CD14-positive monocyte (primary cell): ENCODE data around the gene AGXT. TPM values are rescaled to one million over a fixed set of nuclear protein-coding genes. Genes with fewer than 3 reads are reported as not detected.

Source experiments
- DNase-seq, 3 donors: peaks; one replicate each; pipeline ENCODE4 v3.0.0-alpha.2; 2011 to 2022
- H2AFZ ChIP-seq: 2 replicates; pipeline ENCODE4 v1.6.0; 2012; ENCODE audit warnings: mild to moderate bottlenecking, low read depth, low read length, inconsistent platforms; ENCODE audit not compliant: insufficient read depth, poor library complexity, severe bottlenecking
- H3K27ac ChIP-seq, 2 donors: 1 replicate in 1 of 2; 2 replicates in 1 of 2; pipeline ENCODE4 v1.5.1; 2012 to 2013; ENCODE audit warnings: low read length in 2 of 2, control low read depth in 1 of 2, inconsistent platforms in 1 of 2, low read depth in 1 of 2, mild to moderate bottlenecking in 1 of 2
- H3K27me3 ChIP-seq, 2 donors: one replicate each; pipeline versions ENCODE4 v1.6.0 to v1.6.1; 2011 to 2013; ENCODE audit warnings: low read length in 2 of 2; ENCODE audit not compliant: control insufficient read depth in 2 of 2, insufficient read depth in 2 of 2
- H3K36me3 ChIP-seq, 2 donors: replicated peaks in 1 of 2; 1 replicate in 1 of 2; 2 replicates in 1 of 2; pipeline versions ENCODE4 v1.5.1 to v1.6.1; 2012 to 2013; ENCODE audit warnings: low read length in 2 of 2, control low read depth in 1 of 2, inconsistent platforms in 1 of 2, mild to moderate bottlenecking in 1 of 2; ENCODE audit not compliant: insufficient read depth in 2 of 2, control insufficient read depth in 1 of 2
- H3K4me1 ChIP-seq, 2 donors: 1 replicate in 1 of 2; 2 replicates in 1 of 2; pipeline versions ENCODE4 v1.5.1 to v1.6.1; 2012 to 2013; ENCODE audit warnings: low read length in 2 of 2, control low read depth in 1 of 2, inconsistent platforms in 1 of 2, mild to moderate bottlenecking in 1 of 2, moderate library complexity in 1 of 2; ENCODE audit not compliant: insufficient read depth in 2 of 2, control insufficient read depth in 1 of 2
- H3K4me2 ChIP-seq: replicated peaks from 2 replicates; pipeline ENCODE3; 2012; ENCODE audit warnings: low read length, moderate library complexity, mild to moderate bottlenecking; ENCODE audit not compliant: poor library complexity, severe bottlenecking; ENCODE audit errors: extremely low read depth
- H3K4me3 ChIP-seq, 3 experiments: fragments of 200-600 bp in 1 of 3; sonication (generic) in 1 of 3; replicated peaks in 1 of 3; 1 replicate in 2 of 3; 2 replicates in 1 of 3; pipeline ENCODE4 v1.5.1; 2011 to 2013; ENCODE audit warnings: low read length in 3 of 3, mild to moderate bottlenecking in 3 of 3, control low read depth in 2 of 3, low read depth in 2 of 3, inconsistent platforms in 1 of 3, moderate library complexity in 1 of 3
- H3K79me2 ChIP-seq: 2 replicates; pipeline ENCODE4 v1.6.0; 2012; ENCODE audit warnings: mild to moderate bottlenecking, control low read depth, inconsistent platforms, low read length, moderate library complexity; ENCODE audit not compliant: insufficient read depth
- H3K9ac ChIP-seq: 2 replicates; pipeline ENCODE4 v1.6.0; 2017; ENCODE audit warnings: low read length, mild to moderate bottlenecking; ENCODE audit not compliant: insufficient read depth, poor library complexity, severe bottlenecking
- H3K9me3 ChIP-seq, 2 donors: replicated peaks in 1 of 2; 1 replicate in 1 of 2; 2 replicates in 1 of 2; pipeline versions ENCODE4 v1.5.1 to v1.6.1; 2012 to 2013; ENCODE audit warnings: low read length in 2 of 2, control low read depth in 1 of 2; ENCODE audit not compliant: control insufficient read depth in 1 of 2, insufficient read depth in 1 of 2
- H4K20me1 ChIP-seq: 2 replicates; pipeline ENCODE4 v1.6.0; 2012; ENCODE audit warnings: mild to moderate bottlenecking, low read length, control low read depth, moderate library complexity; ENCODE audit not compliant: insufficient read depth
- H3K27ac Mint-ChIP-seq, 7 donors: one replicate each; pipeline ENCODE4 v1.8.0; 2020; ENCODE audit warnings: mild to moderate bottlenecking in 7 of 7, mixed read lengths in 7 of 7, moderate library complexity in 6 of 7, inconsistent platforms in 2 of 7
- H3K27me3 Mint-ChIP-seq, 3 donors: one replicate each; pipeline ENCODE4 v1.8.0; 2021 to 2022; ENCODE audit warnings: low read depth in 3 of 3, mild to moderate bottlenecking in 3 of 3, mixed read lengths in 3 of 3, moderate library complexity in 3 of 3, inconsistent platforms in 1 of 3
- H3K36me3 Mint-ChIP-seq, 2 donors: one replicate each; pipeline ENCODE4 v1.8.0; 2020; ENCODE audit warnings: mixed read lengths in 2 of 2, inconsistent platforms in 1 of 2, mild to moderate bottlenecking in 1 of 2
- H3K4me1 Mint-ChIP-seq: one replicate; pipeline ENCODE4 v1.8.0; 2020; ENCODE audit warnings: mild to moderate bottlenecking, mixed read lengths
- H3K4me3 Mint-ChIP-seq, 2 donors: one replicate each; pipeline ENCODE4 v1.8.0; 2020; ENCODE audit warnings: mild to moderate bottlenecking in 2 of 2, mixed read lengths in 2 of 2, moderate library complexity in 1 of 2
- H3K9me3 Mint-ChIP-seq, 7 donors: one replicate each; pipeline ENCODE4 v1.8.0; 2020 to 2022; ENCODE audit warnings: mixed read lengths in 7 of 7, mild to moderate bottlenecking in 6 of 7, moderate library complexity in 6 of 7, inconsistent platforms in 2 of 7
- CTCF ChIP-seq: fragments of 200-600 bp; IDR thresholded peaks from one replicate; pipeline ENCODE4 v1.8.0; 2022; ENCODE audit warnings: antibody characterized with exemption, mild to moderate bottlenecking
- WGBS: methylation state at CpG from one replicate; pipeline ENCODE4 v1.1.5; 2013; ENCODE audit warnings: missing lambda C conversion rate; ENCODE audit not compliant: insufficient coverage; 5-methylcytosine and 5-hydroxymethylcytosine counted together
- intact Hi-C, 2 donors: fragments of 100-400 bp; cut with micrococcal nuclease; formaldehyde crosslinking; loops; one replicate each; pipeline versions ENCODE4 v1.15.0 to v1.15.1; 2023
- polyA plus RNA-seq, 3 donors: library from polyadenylated mRNA; depleted of rRNA in 1 of 3; unstranded in 2 of 3; stranded (reverse) in 1 of 3; fragments of 300-500 nt in 2 of 3; fragments of >200 nt in 1 of 3; fragmentation: Illumina TruSeq in 2 of 3; gene quantifications; 1 replicate in 2 of 3; 2 replicates in 1 of 3; pipeline ENCODE4 v1.2.3, GENCODE V29; 2012 to 2021

AGXT gene
- polyA plus RNA-seq, 3 donors: not detected

- DNase-seq: no peak
- Histone ChIP-seq H3K9ac (no peak overlapping the region), H3K4me2 (no peak overlapping the region), H2AFZ (no peak overlapping the region), H3K27ac (no peak overlapping the region), H3K4me1 (no peaks in the 10 kb centered on the region), H3K36me3 (no peaks in the 10 kb centered on the region), H3K27me3 (no peaks in the 10 kb centered on the region), H3K9me3 (no peaks in the 10 kb centered on the region), H4K20me1 (no peaks in the 10 kb centered on the region), H3K4me3 (no peak overlapping the region), H3K79me2 (no peaks in the 10 kb centered on the region)
- 84% methylated on average over 11 of the region's 18 CpGs for WGBS
- intact Hi-C loops: no loop called here
- H3K36me3 Mint-ChIP-seq: no peaks in the 10 kb centered on the region
- no peak overlapping the region for H3K4me3 Mint-ChIP-seq
- no peak for TF ChIP-seq CTCF
- H3K4me1 Mint-ChIP-seq: no peaks in the 10 kb centered on the region
- peaks cover 0 to 5% (median 1%) of the 10 kb centered on the region in 3 donors for H3K27me3 Mint-ChIP-seq
- H3K9me3 Mint-ChIP-seq: peaks cover 0 to under 1% (median 0%) of the 10 kb centered on the region in 7 donors
- no peak overlapping the region for H3K27ac Mint-ChIP-seq
These were observed 53.8 kb downstream of the AGXT start for GRCh38 chr2:240922245-240922981.

- intact Hi-C loops: no loop called here
- Histone ChIP-seq H4K20me1 (no peaks in the 10 kb centered on the region), H3K9me3 (no peaks in the 10 kb centered on the region), H3K4me1 (no peaks in the 10 kb centered on the region), H3K4me3 (no peak overlapping the region), H3K4me2 (no peak overlapping the region), H3K27me3 (no peaks in the 10 kb centered on the region), H3K9ac (no peak overlapping the region), H3K36me3 (no peaks in the 10 kb centered on the region), H2AFZ (no peak overlapping the region), H3K79me2 (no peaks in the 10 kb centered on the region), H3K27ac (no peak overlapping the region)
- Mint-ChIP-seq H3K4me3 (no peak overlapping the region), H3K27ac (no peak overlapping the region), H3K4me1 (no peaks in the 10 kb centered on the region), H3K36me3 (no peaks in the 10 kb centered on the region), H3K27me3 (peaks cover 0 to 5% (median 1%) of the 10 kb centered on the region in 3 donors), H3K9me3 (peaks cover 0 to 6% (median 0%) of the 10 kb centered on the region in 7 donors)
- TF ChIP-seq CTCF: no peak
- no peak for DNase-seq
- WGBS: 93% methylated on average over 2 of the region's 15 CpGs
These were observed 54.4 kb downstream of the AGXT start for GRCh38 chr2:240922982-240923537.
